ENCODE measurements around the gene ERICH4.
"Not testable (repeated sequence)": the region's sequence is repeated elsewhere in the genome, so short reads cannot be mapped to it uniquely, and the experiment has no call there.

The ERICH4 gene

GRCh38 chr19:41435936-41436673 is 6.9 kb upstream of the ERICH4 start:
- DNase-seq: no peak

DNA sequence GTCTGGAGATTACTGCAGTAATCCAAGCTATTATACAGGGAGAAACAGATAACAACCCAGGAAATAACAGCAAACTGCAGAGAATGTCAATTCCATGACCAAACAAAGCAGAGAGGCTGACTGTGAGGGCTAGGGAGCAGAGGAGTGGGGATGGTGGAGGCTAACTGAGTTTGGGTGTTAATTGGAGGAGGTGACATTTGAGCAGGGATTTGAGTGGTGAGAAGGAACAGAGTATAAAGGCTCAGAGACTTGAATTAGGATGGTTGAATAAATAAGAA is 6.3 kb upstream of the ERICH4 start:
- DNase-seq: no peak

DNA sequence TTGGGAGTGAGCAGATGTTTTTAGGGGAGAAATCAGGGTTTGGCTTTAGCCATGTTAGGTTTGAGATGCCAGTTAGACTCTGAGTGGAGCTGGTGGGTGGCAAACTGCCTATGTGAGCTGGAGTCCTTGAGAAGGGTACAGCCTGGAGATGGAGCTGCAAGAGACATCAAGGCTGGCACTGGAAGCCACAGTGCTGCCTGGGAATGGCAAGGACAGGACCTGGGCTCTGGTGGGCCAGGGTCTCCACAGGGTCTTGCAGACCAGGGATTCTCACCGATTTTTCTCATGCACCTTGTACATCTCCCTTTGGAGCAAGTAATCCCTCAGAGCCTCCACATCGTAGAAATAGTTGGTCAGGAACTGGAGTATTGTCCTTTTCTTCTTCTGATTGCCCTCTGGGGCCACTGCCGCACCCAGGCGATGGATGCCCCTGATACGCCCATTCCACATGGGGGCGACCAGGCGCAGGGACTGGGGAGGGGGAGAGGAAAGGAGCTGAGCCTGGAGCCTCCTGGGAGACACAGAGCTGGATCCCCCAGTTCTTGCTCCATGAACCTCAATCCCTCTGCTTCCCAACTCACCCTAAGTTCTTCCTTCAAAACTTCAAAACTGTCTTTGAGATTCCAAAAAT is 4.9 kb upstream of the ERICH4 start:
- DNase-seq: no peak

DNA sequence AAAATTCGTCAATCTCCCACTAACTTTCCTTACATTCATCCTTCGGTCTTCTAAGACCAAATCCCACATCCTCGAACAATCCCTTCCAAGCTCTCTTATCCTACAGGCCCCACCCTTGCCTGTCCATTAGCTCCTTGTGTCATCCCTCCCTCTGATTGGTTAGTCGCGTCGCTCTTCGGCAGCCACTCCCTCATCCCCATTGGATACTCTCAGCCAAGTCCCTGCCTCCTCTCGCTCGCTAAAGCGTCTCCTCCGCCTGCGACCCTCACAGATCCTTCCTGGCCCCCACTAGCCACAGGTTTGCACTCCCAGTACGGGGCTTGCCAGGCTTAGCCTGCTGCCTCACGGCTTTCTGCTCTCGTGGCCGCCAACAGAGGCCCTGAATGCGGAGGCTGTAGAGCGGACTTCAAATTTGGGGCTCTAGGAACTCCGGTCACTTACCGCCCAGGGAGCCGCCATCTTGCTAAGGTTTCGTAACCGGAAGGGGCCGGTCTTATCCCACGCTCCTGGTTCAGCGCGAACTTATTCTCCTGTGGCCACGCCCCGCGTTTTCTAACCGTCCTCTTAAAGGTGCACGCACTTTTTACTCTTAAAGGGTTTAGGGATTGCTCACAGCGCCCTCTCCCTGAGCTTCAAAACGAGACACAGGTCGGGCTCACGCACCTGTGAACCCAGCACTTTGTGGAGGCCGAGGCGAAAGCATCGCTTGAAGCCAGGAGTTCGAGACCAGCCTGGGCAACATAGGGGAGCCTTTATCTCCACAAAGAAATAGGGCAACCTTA is 3.3 kb upstream of the ERICH4 start, which contains the start of gene DMAC2:
TSS of gene DMAC2 (minus strand) at position 472 of the 782 bp plus-strand sequence. CDS start at position 459, 13 bp downstream.
- DNase-seq: peak; percentile 98

- peak; percentile 42 for DNase-seq
Measured at GRCh38 chr19:41441321-41441945, 1.5 kb upstream of the ERICH4 start.

- DNase-seq: peak; percentile 41
Measured at GRCh38 chr19:41443813-41444455, 978 bp downstream of the ERICH4 start.

- peak; percentile 54 for DNase-seq
Measured at GRCh38 chr19:41445575-41445974, 2.6 kb downstream of the ERICH4 start.

- DNase-seq: no peak
Measured at GRCh38 chr19:41447732-41448332, 4.9 kb downstream of the ERICH4 start.

GRCh38 chr19:41449079-41449864 is 6.3 kb downstream of the ERICH4 start:
- peak; percentile 91 for DNase-seq

DNA sequence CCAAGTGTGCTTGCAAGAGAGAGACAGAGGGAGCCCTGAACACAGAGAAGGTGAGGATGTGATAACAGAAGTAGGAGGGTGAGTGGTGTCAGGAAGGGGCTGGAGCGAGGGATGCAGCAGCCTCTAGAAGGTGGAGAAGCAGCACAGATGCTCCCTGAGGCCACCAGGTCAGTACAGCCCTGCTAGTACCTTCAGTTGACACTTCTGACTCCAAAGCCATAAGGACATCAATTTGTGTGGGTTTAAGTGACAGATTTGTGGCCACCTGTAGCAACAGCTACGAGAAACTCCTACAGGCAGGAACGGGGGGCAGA is 6.9 kb downstream of the ERICH4 start:
- DNase-seq: no peak

DNA sequence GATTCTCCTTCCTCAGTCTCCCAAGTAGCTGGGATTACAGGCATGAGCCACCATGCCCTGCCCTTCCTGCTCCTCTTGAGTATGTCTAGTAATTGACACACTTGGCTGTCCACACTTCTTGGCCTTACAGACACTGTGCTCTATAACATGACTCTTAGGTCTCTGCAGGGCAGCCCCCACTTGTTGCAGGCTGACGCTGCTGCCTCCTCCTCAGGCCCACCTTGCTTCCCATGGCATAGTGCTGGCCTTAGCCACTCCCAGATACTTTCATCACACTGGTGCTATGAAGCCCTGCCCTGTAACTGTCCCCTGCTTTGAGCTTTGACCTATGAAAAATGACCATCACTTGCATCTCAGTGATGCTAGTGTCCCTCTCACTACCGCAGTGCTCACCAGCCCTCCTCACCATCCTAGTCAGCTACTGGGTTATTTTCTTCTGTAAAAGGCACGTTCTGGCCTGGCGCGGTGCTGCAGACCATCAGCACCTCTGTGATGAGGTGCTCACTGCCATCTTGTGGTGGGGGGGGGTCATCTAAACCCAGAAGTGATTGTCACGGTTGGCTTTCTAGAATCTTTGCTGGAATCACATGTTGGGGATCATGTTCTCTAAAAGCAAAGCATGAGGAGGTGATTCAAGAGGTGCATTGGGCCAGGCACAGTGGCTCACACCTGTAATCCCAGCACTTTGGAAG is 9.8 kb downstream of the ERICH4 start:
- DNase-seq: no peak

DNA sequence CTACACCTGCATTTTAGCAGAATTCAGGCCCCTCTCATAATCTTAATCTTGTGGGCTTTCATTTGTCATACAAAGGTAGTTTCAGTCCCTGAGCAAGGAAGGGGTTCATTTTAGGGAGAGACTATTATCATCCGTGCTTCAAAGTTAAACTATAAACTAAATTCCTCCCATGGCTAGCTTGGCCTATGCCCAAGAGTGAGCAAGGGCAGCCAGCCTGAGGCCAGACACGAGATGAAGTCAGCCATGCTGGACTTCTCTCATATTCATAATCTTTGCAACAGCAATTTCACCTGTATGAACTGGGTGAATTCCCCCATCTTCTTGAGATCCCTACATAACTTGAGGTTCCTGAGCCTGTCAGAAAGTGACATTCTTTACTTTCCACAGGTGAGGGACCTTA is 13.0 kb downstream of the ERICH4 start:
- DNase-seq: no peak

GRCh38 chr19:41456342-41456918 is 13.5 kb downstream of the ERICH4 start:
- no peak for DNase-seq

- DNase-seq: no peak
Measured at GRCh38 chr19:41457241-41457640, 14.3 kb downstream of the ERICH4 start.

DNA sequence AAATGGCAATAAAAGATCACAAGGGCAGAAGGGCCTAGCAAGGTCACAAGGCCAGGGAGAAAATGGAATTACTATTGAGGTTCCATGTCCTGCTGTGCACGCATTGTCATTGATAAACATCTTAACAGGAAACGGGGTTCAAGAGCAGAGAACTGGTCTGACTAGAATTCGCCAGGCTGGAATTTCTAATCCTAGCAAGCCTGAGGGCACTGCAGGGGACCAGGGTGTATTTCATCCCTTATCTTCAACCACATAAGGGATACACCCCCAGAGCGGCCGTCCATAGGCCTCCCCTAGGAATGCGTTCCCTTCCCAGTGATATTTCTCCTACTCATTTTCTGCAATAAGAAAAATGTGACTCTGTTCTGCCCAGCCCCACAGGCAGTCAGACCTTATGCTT is 19.5 kb downstream of the ERICH4 start:
- DNase-seq: no peak

DNA sequence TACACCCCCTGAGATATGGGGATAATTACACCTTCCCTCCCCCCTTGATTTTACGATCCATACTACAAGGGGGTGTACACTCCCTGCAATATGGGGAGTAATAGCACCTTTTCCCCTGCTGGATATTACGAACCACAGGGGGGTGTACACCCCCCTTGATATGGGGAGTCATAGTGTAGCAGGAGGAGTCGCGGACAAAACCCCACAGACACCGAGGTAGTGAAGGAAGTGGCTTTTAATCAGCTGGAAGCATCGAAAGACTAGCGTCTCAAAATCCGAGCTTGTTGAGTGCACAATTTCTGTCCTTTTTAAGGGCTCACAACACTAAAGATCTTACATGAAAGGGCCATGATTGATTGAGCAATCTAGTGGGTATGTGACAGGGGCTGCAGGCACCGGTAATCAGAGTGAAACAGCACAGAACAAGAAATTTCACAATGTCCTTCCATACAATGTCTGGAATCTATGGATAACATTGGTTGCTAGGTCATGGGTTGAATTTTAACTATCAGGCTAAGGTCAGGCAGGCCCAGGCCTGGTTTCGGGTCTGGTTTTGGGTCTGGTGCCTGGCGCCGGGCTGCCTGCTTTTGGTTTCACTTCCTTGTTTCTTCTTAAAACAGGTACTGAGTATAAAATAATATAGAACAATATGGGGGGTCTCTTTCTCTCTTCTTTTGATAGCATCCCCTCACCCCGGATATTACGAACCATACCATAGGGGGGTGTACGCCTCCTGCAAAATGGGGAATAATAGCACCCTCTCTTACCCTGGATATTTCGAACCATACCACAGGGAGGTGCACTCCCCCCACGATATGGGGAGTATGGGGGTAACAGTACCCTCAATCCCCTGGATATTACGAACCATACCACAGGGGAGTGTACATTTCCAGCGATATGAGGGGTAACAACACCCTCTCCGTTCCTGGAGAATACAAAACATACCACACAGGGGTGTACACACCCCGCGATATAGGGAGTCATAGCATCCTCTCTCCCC is 20.6 kb downstream of the ERICH4 start:
- DNase-seq: not testable (repeated sequence)

GRCh38 chr19:41476583-41476982 is 33.6 kb downstream of the ERICH4 start:
- DNase-seq: no peak

DNA sequence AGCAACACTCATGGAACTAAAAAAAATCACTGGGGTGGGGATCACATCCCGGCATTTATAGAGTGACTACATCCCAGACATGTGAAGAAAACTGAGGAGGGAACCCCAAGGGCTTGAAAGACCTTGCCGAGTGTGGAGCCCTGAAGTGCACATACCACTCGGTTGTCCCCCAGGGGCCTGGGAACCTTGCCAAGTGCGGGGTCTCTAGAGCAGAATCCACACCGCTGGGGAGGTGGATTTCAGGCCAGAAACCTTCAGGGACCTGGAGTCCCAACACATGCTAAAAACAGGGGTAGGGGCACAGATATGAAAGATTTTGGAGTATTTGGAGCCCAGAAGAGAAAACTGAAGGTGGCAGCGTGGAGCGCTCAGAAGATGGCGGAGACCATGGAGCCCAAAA is 35.2 kb downstream of the ERICH4 start:
- no peak for DNase-seq

Measured in activated effector memory CD4-positive, alpha-beta T cell treated with anti-CD3 and anti-CD28 coated beads, Interleukin-2, amount 50 U/mL, for 16 hours (primary cell).